Esophagus muscularis mucosa (tissue), 4 donors: Measurements from ENCODE around the gene THBS3.

Source experiments
- EP300 ChIP-seq: sonication (generic); formaldehyde crosslinking; IDR thresholded peaks from one replicate; pipeline ENCODE4 v1.6.1; 2017; ENCODE audit warnings: antibody characterized with exemption
- POLR2A ChIP-seq: fragments of 450-650 bp; IDR thresholded peaks from one replicate; pipeline ENCODE4 v1.6.1; 2017; ENCODE audit warnings: antibody characterized with exemption, moderate library complexity, mild to moderate bottlenecking, low read depth
- POLR2AphosphoS5 ChIP-seq, 2 donors: sonication (generic); formaldehyde crosslinking; IDR thresholded peaks; one replicate each; pipeline ENCODE4 v1.6.1; 2017; ENCODE audit warnings: antibody characterized with exemption in 2 of 2
- TF ChIP-seq, protein P1 (sequence below), 3 experiments: fragments of 200-600 bp in 2 of 3; fragments of 450-650 bp in 1 of 3; sonication (generic) in 2 of 3; IDR thresholded peaks; one replicate each; pipeline ENCODE4 v1.5.1; 2017 to 2019; ENCODE audit warnings: antibody characterized with exemption in 3 of 3, mild to moderate bottlenecking in 2 of 3, moderate library complexity in 1 of 3

DNA sequence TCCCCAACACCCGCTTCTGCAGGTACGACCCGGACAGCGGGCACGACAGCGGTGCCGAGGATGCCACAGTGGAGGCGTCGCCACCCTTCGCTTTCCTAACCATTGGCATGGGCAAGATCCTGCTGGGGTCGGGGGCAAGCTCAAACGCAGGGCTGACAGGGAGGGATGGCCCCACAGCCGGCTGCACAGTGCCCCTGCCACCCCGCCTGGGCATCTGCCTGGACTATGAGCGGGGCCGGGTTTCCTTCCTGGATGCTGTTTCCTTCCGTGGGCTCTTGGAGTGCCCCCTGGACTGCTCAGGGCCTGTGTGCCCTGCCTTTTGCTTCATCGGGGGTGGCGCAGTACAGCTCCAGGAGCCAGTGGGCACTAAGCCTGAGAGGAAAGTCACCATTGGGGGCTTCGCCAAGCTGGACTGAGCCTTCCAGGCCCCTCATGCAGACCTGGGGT is 23.9 kb downstream of the THBS3 start:
- TF ChIP-seq EP300 (no peak), POLR2AphosphoS5 (IDR thresholded peaks at IDR 0.05) (no peak), POLR2A (no peak)
- TF ChIP-seq, protein P1, sequence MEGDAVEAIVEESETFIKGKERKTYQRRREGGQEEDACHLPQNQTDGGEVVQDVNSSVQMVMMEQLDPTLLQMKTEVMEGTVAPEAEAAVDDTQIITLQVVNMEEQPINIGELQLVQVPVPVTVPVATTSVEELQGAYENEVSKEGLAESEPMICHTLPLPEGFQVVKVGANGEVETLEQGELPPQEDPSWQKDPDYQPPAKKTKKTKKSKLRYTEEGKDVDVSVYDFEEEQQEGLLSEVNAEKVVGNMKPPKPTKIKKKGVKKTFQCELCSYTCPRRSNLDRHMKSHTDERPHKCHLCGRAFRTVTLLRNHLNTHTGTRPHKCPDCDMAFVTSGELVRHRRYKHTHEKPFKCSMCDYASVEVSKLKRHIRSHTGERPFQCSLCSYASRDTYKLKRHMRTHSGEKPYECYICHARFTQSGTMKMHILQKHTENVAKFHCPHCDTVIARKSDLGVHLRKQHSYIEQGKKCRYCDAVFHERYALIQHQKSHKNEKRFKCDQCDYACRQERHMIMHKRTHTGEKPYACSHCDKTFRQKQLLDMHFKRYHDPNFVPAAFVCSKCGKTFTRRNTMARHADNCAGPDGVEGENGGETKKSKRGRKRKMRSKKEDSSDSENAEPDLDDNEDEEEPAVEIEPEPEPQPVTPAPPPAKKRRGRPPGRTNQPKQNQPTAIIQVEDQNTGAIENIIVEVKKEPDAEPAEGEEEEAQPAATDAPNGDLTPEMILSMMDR (IDR thresholded peaks at IDR 0.05), result no peak
